HG02885 (cell line): ENCODE measurements around the gene PTPN22.

Experiments
- ATAC-seq: cut with Tn5 transposase; IDR thresholded peaks from one replicate; pipeline ENCODE4 v1.9.1; 2021; ENCODE audit warnings: mild to moderate bottlenecking; ENCODE audit not compliant: unreplicated experiment, poor library complexity

PTPN22 gene

DNA sequence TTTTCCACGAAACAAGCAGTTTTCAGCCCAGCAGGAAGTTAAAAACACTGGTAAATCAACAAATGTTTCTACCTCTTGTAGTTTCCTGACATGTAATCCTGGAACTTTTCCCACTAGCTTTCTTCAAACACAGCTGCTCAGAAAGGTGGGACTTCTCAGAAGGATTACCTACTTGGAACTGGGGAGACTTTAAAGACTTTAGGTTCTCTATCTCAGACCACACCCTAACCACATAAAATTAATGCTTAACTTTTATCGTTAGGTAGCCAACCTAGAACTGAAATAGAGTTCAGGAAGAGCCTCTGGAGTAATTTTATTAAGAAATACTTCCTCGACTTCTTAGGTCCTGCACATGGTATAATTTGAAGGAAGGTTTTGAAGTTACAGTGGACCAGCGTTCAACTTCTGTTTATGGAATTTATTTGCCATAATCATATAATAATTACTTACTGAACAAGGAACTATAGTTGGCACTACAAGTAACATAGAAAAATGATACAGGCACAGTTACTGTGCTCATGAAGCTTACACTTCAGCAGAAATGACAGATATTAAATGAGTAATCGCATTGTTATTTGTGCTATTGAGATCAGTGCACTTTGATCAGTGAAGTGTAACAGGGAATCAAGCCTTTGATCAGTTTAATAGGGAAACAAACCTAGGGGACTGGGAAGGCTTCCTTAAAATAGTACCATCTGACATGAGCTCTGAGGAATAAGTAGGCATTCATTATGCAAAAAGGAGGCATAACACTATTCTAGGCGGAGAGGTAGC is 16.1 kb upstream of the PTPN22 start, which contains the start of gene BCL2L15:
Gene BCL2L15 (minus strand): TSS at position 180 of the 774 bp plus-strand sequence. CDS start 206 bp downstream, outside the sequence.
- ATAC-seq: no peak

DNA sequence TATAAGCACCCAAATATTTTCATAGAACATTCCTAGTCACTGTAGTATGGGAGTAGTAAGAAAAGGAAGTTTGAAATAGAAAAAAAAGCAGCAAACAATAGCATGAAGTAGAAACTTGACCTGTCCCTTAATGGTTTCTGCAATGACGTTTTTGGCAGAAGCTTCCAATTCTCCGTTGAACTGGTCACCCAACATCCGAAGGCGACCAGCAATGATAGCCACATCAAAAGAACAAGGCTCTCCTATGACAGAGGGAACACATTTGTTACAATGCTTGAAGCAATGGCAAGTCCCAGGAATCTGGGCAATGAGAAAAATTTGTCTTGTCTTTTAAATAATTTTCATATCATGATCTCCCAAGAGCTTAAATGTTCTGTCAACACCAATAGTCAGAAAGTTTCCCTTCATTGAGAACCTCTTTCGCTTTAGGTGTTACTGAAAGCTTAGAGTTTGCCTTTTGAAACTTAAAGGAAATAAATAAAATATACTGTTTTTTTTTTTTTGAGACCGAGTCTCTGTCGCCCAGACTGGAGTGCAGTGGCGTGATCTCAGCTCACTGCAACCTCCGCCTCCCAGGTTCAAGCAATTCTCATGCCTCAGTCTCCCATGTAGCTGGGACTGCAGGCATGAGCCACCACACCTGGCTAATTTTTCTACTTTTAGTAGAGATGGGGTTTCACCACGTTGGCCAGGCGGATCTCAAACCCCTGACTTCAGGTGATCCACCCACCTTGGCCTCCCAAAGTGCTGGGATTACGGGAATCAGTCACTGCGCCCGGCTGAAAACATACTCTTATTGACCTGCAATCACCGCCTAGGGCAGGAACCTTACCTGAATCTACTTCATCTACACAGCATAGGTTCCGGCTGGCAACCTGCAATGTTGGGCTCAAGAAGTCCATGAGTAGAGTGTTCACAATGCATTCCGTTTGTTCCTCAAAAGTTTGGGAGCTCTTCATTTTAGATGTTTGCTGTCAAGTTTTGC is 15.2 kb upstream of the PTPN22 start:
- ATAC-seq: no peak

DNA sequence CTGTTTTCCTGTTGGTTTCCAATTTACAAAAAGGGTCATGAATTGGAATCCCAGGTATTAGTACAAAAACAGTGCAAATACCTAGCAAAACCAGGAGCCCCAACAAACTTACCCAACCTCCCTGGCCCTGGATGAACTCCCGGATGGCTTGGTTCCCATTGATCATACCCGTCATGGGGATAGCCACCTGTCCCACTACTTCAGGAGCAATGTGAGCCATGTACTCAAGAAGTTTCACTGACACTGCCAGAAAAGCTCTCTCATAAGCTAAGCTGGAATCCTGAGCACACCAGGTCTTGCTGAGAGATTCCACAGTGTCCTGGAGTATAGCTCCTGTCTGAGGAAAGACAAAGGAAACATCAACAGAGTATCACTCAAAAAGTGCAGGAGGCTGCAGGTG is 10.1 kb upstream of the PTPN22 start:
- no peak for ATAC-seq

DNA sequence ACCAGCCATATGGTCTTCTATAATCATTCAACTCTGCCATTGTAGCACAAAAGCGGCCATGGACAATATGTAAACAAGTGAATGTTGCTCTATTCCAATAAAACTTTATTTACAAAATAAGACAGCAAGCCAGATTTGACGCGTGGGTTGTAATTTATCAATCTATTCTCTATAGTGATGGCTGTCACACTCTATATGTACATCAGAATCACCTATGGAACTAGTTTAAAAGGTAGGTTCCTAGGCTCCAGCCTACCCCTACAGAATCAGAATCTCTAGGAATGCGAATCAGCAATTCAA is 8.2 kb upstream of the PTPN22 start:
- no peak for ATAC-seq

DNA sequence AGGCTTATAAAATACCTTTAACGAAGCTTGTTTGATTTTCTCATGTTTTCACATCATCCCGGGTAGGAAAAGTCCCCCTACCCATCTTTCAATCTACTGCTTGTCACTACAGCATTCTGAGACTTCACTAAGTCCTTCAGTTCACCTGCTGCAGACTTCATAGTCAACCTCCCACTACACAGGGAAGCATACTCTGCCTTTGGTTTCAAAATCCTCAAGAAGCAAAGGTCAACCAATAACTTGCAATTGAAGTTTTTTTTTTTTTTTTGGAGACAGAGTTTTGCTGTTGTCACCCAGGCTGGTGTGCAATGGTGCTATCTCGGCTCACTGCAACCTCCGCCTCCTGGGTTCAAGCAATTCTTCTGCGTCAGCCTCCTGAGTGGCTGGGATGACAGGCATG is 4.7 kb upstream of the PTPN22 start:
- no peak for ATAC-seq

- ATAC-seq: no peak
Observed at GRCh38 chr1:113875714-113876113, 4.2 kb upstream of the PTPN22 start.

- peak; percentile 46 for ATAC-seq
Observed at GRCh38 chr1:113874012-113874879, 2.7 kb upstream of the PTPN22 start.

- peak; percentile 20 for ATAC-seq
Observed at GRCh38 chr1:113872219-113872935, 865 bp upstream of the PTPN22 start.

DNA sequence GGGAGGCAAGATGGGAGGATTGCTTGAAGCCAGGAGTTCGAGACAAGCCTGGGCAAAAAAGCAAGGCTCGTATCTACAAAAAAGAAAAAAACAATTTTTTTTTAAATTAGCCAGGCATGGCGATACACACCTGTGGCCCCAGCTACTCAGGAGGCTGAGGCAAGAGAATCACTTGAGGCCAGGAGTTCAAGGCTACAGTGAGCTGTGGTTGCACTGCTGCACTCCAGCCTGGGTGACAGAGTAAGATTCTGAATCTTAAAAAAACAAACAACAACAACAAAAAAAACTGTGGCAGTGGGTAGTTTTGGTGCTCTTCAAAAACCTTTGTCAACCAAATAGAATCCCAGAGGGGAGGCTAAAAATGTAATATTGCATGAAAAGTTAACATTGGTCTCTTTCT is 734 bp downstream of the PTPN22 start:
- ATAC-seq: no peak

DNA sequence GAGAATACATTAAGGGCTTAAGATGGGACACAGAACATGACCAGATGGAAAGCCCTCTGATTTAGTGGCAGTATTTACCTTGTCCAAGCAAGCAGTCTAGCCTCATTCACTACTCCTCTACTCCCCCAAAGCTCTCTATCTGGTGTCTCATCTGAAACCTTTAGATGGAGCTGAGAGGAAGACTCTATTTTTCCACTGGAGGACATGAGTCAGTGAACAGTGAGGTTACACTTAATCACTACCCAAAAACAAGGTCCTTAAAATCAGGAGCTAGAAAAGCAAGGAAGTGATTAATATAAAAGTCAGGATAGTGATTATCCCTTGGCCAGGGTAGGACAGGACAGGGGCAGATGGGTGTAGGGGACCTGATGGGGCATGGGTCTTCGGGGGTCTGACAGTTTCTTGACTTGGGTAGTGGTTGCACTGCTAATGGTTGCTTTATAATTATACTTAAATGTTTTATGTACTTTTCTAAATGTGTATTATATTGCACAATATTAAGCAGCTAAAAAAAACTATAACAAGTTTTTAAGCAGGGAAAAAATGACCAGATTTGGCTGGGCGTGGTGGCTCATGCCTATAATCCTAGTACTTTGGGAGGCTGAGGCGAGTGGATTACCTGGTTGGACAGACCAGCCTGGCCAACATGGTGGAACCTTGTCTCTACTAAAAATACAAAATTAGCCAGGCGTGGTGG is 3.0 kb downstream of the PTPN22 start:
- ATAC-seq: no peak

DNA sequence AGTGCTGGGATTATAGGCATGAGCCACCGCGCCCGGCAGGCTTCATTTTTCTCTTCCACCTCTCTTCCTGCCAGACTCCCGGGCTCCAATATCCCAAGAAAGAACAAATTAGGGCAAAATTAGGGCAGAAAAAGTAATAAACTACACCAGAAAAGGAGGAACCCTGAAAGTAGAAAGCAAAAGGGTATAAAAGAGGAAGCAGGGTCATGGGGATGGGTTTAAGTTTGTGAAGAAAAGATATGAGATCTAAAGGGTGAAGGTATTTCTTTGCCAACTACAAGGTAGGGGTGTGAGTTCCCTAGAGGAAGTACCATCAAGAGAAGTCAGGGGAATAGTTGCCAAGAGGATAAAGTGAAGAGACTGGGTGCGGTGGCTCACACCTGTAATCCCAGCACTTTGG is 9.9 kb downstream of the PTPN22 start:
- ATAC-seq: no peak

GRCh38 chr1:113860891-113861290 is 10.6 kb downstream of the PTPN22 start:
- ATAC-seq: no peak

- ATAC-seq: peak; percentile 89
Observed at GRCh38 chr1:113859478-113860175, 11.9 kb downstream of the PTPN22 start.

- no peak for ATAC-seq
Observed at GRCh38 chr1:113858982-113859381, 12.5 kb downstream of the PTPN22 start.

DNA sequence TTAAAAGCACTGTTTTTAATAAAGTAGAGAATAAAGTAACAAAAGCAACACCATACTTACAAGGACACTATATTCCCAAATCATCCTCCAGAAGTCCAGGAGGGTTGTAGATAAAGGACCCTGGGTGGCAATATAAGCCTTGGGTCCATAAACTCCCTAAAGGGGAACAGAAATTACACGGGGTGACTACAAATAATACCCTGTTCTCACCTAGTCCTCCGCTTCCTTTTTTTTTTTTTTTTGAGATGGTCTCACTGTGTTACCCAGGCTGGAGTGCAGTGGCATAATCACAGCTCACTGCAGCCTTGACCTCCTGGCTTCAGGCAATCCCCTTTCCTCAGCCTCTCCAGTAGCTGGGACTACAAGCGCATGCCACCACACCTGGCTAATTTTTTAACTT is 13.1 kb downstream of the PTPN22 start:
- ATAC-seq: peak; percentile 38

- ATAC-seq: no peak
Observed at GRCh38 chr1:113857776-113858175, 13.7 kb downstream of the PTPN22 start.

- ATAC-seq: no peak
Observed at GRCh38 chr1:113856401-113856790, 15.1 kb downstream of the PTPN22 start.

DNA sequence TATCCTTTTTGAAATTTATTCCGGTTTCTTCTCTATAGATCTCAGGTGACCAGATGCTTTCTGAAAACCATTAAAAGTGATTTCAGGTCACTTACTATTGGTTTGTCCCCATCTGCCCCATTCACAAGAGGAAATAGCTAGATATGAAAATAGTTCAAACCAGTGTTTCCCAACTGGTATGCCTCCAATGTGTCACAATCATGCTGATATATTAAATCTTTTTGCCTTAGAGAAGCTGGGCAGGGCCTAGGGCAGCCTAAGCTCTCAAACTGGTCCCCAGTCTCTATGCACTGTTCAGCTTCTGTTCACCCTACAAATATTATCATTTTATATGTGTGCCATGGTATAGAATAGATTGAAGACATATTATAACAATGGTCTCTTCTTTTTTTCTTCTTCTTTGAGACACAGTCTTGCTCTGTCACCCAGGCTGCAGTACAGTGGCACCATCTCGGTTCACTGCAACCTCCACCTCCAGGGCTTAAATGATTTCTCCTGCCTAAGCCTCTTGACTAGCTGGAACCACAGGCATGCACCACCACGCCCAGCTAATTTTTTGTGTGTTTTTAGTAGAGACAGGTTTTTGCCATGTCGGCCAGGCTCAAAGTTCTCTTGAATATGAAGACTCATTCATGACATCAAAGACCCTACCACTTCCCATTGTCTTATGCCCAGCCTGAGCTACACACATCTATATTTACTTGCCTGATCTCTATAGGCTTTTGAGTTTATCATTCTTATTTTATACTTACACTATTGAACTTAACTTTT is 15.7 kb downstream of the PTPN22 start:
- no peak for ATAC-seq
